WI38 (cell line): ENCODE measurements around the gene TIMM21.
A peak's percentile ranks its signal among the peaks of the same experiment; 100 is the strongest.

ENCODE experiments used
- H3K4me3 ChIP-seq: 2 replicates; pipeline ENCODE4 v1.5.1; 2011; ENCODE audit warnings: low read depth, mild to moderate bottlenecking, control low read depth, low read length
- CTCF ChIP-seq: IDR thresholded peaks from 2 replicates; pipeline ENCODE4 v1.5.1; 2012; ENCODE audit warnings: low read depth, mild to moderate bottlenecking, control low read depth, low read length

The TIMM21 gene

GRCh38 chr18:74153793-74154192 lies 5.5 kb downstream of the TIMM21 start:
- TF ChIP-seq CTCF, result no peak
- H3K4me3 ChIP-seq, result no peak overlapping the region

GRCh38 chr18:74154716-74155115 lies 6.4 kb downstream of the TIMM21 start:
- TF ChIP-seq CTCF, result no peak

GRCh38 chr18:74155276-74155675 lies 7.0 kb downstream of the TIMM21 start:
- no peak overlapping the region for H3K4me3 ChIP-seq
- TF ChIP-seq CTCF, result no peak

More at GRCh38 chr18:74154716-74155115, 6.4 kb downstream of the TIMM21 start:
- no peak overlapping the region for H3K4me3 ChIP-seq

- H3K4me3 ChIP-seq, result no peak overlapping the region
- TF ChIP-seq CTCF, result no peak
Measured at GRCh38 chr18:74163019-74163660, 14.8 kb downstream of the TIMM21 start.

GRCh38 chr18:74166386-74166785 lies 18.1 kb downstream of the TIMM21 start:
- TF ChIP-seq CTCF, result no peak
- no peak overlapping the region for H3K4me3 ChIP-seq

DNA sequence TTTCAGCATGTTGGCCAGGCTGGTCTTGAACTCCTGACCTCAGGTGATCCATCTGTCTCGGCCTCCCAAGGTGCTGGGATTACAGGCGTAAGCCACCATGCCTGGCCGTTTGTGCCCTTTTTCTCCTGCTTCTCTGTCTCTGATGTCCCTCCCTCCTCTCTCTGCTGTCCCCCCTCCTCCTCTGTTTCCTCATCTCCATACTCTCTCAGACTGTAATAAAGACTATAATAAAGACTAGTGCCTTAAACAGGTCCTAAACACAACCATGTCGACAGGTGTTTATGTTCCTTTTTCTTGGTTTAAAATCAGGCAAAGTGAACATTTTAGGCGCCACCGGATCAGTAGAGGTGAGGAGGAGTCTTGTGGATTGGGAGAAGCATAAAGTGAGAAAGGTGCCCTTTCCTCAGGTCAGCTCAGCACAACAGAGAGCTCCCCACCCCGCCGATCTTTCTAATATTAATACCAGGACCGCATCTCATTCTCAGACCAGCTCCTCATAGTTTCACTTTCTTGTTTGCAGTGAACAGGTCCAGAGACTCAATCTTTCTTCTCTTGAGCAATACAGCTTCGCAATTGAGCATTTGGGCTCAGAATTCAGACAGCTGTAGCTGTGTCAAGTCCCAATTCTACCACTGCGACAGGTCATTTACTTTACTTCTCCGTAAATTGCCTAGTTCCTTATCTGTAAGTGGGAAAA lies 23.7 kb downstream of the TIMM21 start:
- peak overlapping the region; percentile 44 for H3K4me3 ChIP-seq
- TF ChIP-seq CTCF, result no peak

GRCh38 chr18:74172697-74173433 lies 24.5 kb downstream of the TIMM21 start:
- H3K4me3 ChIP-seq, result no peak overlapping the region; the same call in 1 of the 2 replicates
- TF ChIP-seq CTCF, result no peak
